HG03139 (cell line): ENCODE data around the gene PLCB1.

ENCODE experiments used
- ATAC-seq: cut with Tn5 transposase; IDR thresholded peaks from one replicate; pipeline ENCODE4 v1.9.1; 2021; ENCODE audit not compliant: unreplicated experiment

The PLCB1 gene

DNA sequence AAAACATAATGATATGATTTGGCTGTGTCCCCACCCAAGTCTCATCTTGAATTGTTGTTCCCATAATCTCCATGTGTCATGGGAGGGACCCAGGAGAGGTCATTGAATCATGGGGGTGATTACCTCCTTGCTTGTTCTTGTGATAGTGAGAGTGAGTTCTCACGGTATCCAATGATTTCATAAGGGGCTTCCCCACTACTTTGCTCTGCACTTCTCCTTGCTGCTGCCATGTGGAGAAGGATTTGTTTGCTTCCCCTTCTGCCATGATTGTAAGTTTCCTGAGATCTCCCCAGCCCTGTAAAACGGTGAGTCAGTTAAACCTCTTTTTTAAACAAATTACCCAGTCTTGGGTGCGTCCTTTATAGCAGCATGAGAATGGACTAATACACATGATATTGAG, 780.0 kb downstream of the PLCB1 start:
- no peak for ATAC-seq

DNA sequence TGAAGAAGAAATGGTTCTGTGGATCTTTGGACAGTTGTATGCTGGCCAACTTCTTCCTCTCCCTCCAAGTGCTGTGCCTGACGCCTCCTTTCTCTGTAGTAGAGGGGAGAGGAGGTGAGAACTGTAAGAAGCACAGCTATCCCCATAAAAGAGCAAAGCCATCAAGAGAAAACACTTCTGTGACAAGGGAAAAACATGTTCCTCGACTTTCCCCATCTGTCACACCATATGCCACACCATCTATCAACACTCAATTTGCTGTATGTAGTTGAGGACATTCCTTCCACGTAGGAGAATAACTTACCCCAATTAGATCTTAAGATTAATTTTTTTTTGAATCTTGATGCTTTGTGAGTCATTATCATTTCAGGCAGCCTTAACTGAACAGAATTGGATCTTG, 780.7 kb downstream of the PLCB1 start:
- ATAC-seq: no peak

DNA sequence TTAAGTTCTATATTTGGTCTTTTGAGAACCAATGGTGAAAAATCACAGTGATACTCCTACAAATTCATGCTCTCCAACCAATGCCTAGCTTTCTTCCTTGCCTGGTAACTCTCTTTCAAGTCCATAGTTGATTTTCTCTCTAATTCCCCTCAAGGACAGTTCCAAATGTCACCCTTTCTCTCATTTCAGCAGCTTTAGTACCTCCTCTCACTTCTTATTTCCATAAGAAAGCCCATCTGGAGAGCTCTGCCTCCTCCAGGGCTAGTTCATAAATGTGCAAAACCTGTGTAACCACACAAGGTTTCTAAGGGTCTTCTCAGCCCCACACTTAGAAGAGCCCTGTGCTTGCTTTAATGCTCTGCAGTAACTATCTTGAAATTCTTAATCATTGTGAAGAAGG, 781.4 kb downstream of the PLCB1 start:
- no peak for ATAC-seq

DNA sequence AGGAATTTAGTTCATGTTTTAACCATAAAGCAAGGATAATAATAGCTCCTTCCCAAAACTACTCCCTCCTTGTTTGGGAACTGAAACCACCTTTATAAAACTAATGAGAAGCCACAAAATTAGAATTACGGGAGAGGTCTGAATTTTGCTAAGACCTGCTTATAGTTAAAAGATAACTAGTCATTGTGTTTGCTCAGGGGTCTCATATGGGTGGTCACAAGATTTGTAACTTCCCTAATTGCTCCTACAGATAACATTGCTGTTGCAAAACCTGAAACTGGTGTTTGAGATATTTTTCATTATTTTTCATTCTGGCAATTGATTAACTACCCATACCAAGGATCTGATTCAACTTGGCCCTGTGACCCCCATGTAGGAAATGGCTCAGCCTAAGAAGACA, 782.4 kb downstream of the PLCB1 start:
- ATAC-seq: no peak

DNA sequence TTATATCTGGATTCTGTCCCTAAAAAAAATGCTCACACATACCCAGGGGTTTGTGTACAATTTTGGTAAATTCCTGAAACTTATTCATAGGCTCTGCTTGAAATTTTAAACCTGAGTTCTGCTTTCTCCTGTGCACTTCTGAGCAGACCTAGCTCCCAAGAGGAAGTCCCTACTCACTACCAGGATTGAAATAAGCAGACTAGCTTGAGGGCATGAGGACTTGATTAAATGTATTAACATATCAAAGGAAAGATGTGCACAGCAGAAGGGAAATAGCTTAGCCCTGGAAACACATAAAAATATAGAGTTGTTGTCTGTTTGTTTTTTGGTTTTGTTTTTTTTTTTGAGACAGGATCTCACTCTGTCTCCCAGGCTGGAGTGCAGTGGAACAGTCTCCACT, 785.0 kb downstream of the PLCB1 start:
- ATAC-seq: no peak

DNA sequence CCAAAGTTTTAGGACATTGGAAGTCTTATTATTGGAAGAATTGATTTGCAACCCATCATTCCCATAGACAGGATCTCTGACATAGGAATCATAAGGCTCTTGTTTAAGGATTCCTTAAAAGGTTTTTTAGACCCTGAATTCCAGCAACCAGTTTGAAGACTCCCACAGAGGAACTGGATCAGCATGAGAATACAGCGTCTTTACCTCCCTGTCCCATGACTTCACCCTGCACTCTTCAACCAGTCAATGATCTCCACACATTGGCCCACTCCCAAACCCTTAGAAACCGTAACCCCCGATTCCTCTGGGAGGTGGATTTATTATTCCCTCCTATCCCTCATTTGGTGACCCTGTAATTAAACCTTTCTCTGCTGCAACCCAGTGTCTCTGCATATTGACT, 786.1 kb downstream of the PLCB1 start:
- ATAC-seq: no peak

DNA sequence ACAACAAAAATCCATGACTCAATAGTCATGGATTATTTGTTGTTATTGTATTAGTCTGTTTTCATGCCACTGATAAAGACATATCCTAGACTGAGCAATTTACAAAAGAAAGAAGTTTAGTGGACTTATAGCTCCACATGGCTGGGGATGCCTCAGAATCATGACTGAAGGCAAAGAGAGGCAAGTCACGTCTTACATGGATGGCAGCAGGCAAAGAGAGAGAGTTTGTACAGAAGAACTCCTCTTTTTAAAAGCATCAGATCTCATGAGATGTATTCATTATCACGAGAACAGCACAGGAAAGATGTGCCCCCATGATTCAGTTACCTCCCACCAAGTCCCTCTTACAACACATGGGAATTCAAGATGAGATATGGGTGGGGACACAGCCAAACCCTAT, 792.5 kb downstream of the PLCB1 start:
- no peak for ATAC-seq

DNA sequence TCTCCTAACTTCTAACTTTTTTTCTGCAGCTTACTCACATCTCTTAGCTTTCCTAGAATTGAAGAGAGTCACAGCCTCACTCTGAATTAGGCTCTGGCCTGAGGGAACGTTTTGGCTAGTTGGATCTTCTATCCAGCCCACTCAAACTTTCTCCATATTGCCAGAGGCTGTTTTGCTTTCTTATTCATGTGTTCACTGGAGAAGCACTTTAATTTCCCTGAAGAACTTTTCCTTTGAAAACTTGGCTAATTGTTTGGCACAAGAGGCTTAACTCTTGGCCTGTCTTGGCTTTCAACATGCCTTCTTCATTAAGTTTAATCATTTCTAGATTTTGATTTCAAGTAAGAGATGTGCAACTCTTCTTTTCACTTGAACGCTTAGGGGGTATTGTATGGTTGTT, 798.7 kb downstream of the PLCB1 start:
- no peak for ATAC-seq

DNA sequence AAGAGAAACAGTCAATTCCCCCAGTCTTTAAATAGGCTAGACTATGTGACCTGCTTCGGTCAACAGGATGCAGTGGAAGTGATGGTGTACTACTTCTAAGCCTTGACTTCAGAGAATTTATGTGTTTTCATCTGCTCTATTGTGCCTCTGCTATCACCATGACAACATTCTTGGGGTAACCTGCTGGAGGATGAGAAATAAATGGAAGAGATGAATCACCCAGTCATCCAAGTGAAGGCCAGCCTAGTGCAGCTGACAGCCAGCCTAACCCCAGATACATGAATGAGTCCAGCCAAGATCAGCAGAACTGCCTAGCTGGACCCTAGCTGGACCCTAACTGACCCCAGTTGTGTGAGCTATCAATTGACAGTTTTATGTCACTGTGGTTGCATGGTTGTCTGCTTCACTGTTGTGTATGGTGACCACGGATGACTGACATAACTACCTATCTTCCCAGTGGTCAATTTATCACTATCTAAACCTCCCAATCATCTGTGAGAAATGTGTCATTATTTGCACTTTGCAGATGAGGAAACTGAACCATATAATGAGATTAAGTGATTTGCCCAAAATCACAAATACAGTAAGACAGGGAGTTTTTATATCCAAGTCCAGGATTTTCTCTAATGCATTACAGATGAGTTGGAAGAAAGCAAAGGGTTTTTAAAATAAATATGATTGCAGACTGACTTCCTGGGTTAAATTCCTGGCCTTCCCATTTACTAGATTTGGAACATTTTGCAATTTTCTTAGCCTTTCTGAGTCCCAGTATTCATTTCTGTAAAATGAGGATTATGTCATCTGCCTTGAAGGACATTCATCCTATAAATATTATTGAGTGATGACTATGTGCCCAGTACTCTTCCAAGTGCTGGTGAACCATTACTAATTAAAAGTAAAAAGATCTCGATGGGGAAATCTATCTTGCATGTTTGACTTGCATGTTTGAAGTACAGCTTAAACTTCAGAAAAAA, 800.4 kb downstream of the PLCB1 start:
- no peak for ATAC-seq

DNA sequence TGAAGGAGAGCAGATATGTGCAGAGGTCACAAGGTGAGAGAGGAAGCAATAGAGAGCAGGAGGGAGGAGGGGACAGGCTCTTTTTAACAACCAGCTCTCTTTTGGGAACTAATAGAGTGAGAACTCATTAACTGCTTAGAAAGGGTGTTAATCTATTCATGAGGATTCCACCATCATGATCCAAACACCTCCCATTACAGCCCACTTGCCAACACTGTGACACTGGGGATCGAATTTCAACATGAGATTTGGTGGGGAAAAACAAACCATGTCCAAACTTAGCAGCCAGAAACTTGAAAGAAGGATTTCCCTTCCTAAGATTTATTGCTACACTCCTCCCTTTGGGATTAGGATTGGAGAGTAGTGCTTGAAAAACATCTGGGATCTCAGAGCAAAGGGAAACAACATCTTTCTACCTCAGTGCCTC, 801.3 kb downstream of the PLCB1 start:
- no peak for ATAC-seq

DNA sequence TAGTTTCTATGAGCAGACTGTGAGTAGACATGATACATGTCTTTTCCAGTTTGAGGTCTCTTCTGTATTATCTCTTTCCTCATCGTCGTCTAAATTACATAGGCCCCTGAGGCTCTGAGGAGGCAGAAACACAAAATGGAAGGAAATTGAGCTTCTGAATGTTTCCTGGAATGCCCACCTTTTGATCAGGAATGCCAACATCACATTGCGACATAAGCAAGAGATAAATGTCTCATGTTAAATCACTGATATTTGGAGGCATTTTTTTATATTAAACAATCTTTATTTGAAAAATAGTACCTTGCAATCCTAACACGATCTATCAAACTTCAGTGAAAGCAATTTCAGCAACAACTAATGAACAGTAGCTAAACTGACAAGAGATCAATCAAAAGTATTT, 802.3 kb downstream of the PLCB1 start:
- ATAC-seq: no peak
